GM21723 (cell line): ENCODE measurements around the gene STX11.
A peak's percentile ranks its signal among the peaks of the same experiment; 100 is the strongest.
"Not testable (repeated sequence)": the region's sequence is repeated elsewhere in the genome, so short reads cannot be mapped to it uniquely, and the experiment has no call there.

Experiments
- ATAC-seq: cut with Tn5 transposase; IDR thresholded peaks from one replicate; pipeline ENCODE4 v1.9.1; 2021; ENCODE audit warnings: mild to moderate bottlenecking, moderate library complexity; ENCODE audit not compliant: unreplicated experiment

The STX11 gene

DNA sequence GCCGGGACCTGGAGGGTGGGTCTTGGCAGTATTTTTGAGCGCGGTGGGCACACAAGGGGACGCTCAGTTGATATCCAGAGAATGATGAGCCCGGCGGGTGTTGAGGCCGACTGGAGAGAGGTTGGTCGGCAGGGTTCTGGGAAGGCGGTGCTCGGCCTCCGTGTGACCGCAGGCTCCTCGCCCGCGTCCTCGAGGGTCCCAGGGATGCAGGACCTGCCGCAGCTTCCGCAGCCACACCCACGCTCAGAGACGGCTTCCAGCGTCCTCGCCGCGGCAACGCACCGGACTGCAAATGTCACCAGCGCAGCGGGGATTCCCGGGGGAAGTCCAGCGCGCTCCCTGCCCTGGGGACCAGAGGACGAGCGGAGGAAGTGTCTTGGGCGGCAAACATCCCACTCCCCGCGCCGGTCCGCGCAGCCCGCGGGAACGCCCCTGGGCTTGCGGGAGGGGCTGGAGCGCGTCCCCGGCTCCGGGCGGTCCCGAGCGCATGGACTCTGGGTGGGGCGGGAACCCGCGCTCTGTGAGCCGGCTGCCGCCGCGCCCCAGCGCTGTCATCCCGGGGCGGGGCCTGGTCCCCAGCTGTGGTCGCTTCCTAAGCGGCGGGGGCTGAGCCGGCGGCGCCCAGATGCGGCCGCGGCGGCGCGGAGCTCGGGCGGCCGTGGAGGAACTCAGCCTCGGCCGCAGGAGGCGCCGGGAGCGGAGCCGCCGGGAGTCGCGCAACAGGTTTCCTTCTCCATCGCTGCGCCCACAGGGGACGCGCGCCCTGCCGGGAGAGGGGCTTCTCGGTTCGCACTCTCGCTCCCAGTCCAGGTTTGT is at the start of gene STX11:
STX11 (plus strand) TSS at position 624 of the 816 bp plus-strand sequence. CDS start 36,111 bp downstream, outside the sequence.
- peak; percentile 77 for ATAC-seq

DNA sequence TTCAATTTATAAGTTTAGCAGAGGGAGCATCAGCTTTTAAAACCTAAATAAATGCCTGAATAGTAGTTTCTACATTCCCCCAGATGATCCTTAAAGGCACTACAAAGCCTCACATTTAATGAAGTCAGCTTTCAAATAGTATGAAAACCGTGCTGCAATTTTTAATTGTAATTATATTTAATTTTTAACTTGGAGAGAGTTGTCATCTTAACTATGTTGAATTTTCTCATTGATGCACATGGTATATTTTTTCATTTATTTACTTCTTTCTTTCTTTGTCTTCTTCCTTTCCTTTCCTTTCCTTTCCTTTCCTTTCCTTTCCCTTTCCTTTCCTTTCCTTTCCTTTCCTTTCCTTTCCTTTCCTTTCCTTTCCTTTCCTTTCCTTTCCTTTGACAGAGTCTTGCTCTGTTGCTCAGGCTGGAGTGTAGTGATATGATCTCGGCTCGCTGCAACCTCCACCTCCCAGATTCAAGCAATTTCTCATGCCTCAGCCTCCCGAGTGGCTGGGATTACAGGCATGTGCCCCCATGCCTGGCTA is 47.2 kb upstream of the STX11 start:
- no peak for ATAC-seq

DNA sequence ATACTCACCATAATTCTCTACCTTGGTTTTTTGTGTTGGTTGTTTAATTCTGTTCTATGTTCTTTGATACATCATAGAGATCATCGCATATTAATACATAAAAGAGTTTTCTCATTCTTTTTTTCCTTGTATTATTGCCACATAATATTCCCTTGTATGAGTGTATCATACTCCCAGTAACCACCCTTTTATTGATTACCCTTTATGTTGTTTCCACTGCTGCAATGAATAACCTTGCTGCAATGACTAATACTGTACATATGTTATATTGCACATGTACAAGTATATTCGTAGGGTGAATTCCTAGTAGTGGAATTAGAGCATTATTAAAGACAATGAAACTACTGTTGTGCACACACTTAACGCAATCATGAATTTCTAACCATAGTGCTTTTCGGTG is 45.8 kb upstream of the STX11 start:
- no peak for ATAC-seq

GRCh38 chr6:144104898-144105487 is 45.3 kb upstream of the STX11 start:
- ATAC-seq = peak; percentile 91

- ATAC-seq = no peak
Measured at GRCh38 chr6:144106206-144106605, 44.1 kb upstream of the STX11 start.

DNA sequence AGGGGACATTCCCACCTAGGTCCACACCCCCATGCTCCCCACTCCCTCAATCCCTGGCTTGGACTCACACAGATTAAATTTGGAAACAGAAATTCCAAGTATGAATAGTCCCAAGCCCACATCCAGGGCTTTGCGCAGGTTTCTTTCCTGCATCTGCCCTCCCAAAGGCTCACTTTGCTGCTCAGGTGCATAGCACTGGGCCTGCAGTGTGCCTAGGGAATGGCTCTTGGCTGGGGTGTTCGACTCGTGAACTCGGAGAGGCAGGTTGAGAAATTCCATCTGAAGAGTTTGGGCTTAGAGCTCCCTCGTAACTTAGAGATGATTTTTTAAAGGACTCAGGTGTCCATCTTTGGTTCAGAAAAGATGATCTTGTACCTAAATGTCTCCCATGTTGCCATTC is 40.1 kb upstream of the STX11 start:
- ATAC-seq = no peak

DNA sequence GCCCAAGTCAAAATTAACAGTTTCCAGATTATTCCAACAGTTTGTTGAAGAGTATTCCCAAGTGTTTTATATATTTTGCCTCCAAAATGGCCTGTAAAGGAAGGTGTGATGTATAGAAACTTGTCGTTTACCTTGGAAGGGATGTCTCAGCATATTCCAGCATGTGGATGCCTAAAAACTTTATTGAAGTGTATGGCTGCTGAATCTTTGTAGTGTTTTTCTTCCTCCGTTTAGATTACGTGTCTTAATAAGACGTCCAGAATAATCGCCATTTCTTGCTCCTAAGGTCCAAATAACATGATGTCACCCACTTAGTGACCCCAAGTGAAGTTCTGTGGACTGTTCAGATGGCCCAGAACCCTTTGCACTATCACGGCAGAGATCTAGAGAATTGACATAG is 37.0 kb upstream of the STX11 start:
- no peak for ATAC-seq

DNA sequence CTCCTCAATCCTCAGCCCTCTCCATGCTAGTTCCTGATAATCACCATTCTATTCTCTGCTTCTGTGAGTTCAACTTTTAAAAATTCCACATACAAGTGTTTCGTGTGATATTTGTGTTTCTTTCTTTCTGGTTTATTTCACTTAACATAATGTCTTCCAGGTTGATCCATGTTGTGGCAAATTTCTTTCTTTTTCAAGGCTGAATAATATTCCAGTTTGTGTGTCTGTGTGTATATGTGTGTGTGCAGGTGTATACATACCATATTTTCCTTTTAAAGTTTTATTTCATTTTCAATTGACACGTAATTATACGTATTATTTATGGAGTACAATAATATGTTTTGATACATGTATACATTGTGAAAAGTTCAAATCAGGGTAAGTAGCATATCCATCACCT is 35.1 kb upstream of the STX11 start:
- ATAC-seq = no peak

DNA sequence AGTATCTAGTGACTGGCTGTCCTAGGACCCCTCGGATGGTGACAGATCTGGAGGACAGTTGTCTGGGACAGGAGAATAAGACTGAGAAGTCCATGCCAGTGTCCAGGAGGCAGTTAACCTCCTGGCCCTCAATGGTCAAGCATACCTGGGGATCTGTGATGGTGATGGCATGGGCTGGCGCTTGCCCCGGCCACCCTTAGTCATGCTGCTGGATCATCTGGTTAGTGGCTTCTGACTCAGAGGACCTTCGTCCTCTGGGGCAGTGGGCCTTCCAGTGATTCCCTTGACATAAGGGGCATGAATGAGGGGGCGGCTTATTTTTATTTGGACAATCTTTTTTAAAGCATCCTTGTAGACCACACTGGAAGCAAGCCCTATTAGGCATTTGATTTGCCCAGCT is 30.9 kb upstream of the STX11 start:
- no peak for ATAC-seq

DNA sequence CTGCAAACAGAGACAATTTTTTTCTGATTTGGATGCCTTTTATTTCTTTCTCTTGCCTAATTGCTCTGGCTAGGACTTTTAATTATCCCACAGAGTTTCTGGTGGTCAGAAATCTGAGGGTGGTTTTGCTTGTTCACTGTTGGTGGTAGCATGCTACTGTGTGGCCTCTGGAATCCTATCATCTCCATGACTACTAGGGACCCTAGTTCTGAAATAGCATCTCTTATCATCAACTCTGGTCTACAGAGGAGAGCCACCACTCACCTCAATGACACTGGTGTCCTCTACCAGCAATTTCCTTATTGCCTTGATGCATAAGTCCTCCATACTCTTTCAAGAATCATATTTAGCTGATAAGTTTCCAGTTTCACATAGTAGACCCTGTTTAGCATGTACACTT is 27.5 kb upstream of the STX11 start:
- ATAC-seq = no peak

DNA sequence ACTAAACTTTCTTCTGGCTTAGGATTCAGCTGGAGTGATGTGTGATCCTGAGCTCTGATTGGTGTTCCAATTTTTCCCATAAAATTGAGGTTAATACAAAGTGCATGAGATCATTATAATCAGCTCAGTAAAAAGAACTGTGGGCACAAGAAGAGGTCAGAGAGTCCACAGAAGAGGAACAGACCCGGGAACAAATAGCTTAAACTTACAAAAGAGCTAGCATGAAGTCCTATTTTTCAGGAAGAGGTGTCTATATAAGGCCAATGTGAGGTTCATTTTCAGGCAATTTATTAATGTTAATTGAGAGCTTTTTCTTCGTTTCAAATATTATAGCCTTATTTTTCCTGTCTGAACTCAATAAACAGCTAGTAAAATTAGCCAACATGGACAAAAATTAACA is 26.9 kb upstream of the STX11 start:
- ATAC-seq = no peak

- no peak for ATAC-seq
Measured at GRCh38 chr6:144123836-144124235, 26.5 kb upstream of the STX11 start.

DNA sequence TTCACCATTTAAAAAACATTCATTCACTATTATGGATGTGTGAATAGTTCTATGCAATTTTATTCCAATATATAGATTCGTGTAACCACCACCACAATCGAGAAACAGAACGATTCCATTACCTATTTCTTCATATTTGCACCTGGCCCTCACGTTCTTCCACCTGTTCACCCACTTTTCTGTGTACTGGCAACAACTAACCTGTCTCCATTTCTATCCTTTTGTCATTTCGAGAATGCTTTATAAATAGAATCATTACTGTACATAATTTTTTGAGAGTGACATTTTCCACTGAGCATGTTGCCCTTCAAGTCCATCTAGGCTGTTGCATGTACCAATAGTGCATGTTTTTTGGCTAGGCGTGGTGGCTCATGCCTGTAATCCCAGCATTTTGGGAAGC is 23.2 kb upstream of the STX11 start:
- no peak for ATAC-seq

GRCh38 chr6:144129469-144129868 is 20.8 kb upstream of the STX11 start:
- no peak for ATAC-seq

DNA sequence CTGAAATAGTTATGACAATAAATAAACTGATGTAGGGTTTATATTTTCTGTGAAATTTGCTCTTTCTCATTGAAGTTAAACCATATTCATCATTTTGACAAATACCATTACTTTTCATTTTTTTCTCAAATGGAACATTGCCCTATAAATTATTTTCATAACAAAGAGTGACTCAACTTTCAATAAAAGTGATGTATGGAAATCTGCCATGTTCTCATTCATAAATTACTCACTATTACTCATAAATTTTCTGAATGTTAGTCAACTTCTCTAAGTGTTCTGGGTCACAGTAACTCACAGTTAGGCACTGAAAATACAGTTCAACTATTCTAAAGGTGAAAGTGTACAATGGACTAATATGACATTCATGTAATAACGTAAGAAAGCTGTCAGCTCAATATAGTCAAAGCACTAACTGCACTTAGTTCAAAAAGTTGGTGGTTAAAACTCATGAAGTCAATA is 19.0 kb upstream of the STX11 start:
- no peak for ATAC-seq

GRCh38 chr6:144132167-144132690 is 18.1 kb upstream of the STX11 start:
- not testable (repeated sequence) for ATAC-seq

GRCh38 chr6:144133225-144133821 is 17.0 kb upstream of the STX11 start:
- no peak for ATAC-seq

- ATAC-seq = no peak
Measured at GRCh38 chr6:144134176-144134575, 16.1 kb upstream of the STX11 start.

- no peak for ATAC-seq
Measured at GRCh38 chr6:144134737-144135136, 15.6 kb upstream of the STX11 start.

GRCh38 chr6:144138542-144138941 is 11.8 kb upstream of the STX11 start:
- ATAC-seq = no peak

DNA sequence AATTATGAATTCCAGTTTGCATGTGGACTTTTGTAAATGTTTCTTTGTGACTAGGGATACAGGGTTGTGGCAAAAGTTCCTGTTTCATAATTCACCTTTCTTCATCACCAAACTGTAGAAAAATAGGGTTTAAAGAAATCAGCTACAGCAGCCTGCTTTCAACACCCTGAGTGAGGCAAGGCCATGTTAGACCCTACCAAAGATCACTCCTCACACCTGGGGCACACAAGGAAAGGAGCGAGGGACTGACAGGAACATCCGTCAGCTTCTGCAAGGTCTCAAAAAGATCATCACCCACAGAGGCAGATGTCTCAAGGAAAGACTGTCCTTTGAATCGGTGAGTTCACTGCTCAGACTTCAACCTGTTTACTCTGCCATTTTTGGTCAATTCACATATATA is 10.5 kb upstream of the STX11 start:
- ATAC-seq = no peak

GRCh38 chr6:144140867-144141266 is 9.4 kb upstream of the STX11 start:
- peak; percentile 80 for ATAC-seq
